Hepatocyte (in vitro differentiated cells): ENCODE data around the gene LDLRAD4. TPM values are rescaled to one million over a fixed set of nuclear protein-coding genes. Genes with fewer than 3 reads are reported as not detected.

Experiments
- DNase-seq: peaks from one replicate; pipeline ENCODE4 v3.0.0-alpha.2; 2016; ENCODE audit warnings: low spot score
- H2AFZ ChIP-seq: fragments of 200-600 bp; sonication (generic); 2 replicates; pipeline ENCODE4 v1.6.0; 2016; ENCODE audit warnings: antibody characterized with exemption, mild to moderate bottlenecking
- H3K27ac ChIP-seq: fragments of 200-600 bp; sonication (generic); 2 replicates; pipeline ENCODE4 v1.5.1; 2016; ENCODE audit warnings: mild to moderate bottlenecking
- H3K27me3 ChIP-seq: fragments of 200-600 bp; sonication (generic); 2 replicates; pipeline ENCODE4 v1.6.1; 2016
- H3K36me3 ChIP-seq: fragments of 200-600 bp; sonication (generic); replicated peaks from 2 replicates; pipeline ENCODE4 v1.5.1; 2016; ENCODE audit warnings: low read depth; ENCODE audit not compliant: insufficient read depth
- H3K4me1 ChIP-seq: fragments of 200-600 bp; sonication (generic); 2 replicates; pipeline ENCODE4 v1.5.1; 2016; ENCODE audit warnings: mild to moderate bottlenecking, moderate library complexity; ENCODE audit not compliant: insufficient read depth
- H3K4me2 ChIP-seq: fragments of 200-600 bp; sonication (generic); 2 replicates; pipeline ENCODE4 v1.6.0; 2016
- H3K4me3 ChIP-seq: fragments of 200-600 bp; sonication (generic); 2 replicates; pipeline ENCODE4 v1.5.1; 2016; ENCODE audit warnings: mild to moderate bottlenecking
- H3K79me2 ChIP-seq: fragments of 200-600 bp; sonication (generic); 2 replicates; pipeline ENCODE4 v1.6.0; 2017; ENCODE audit warnings: mild to moderate bottlenecking
- H3K9me2 ChIP-seq: fragments of 200-600 bp; sonication (generic); replicated peaks from 2 replicates; pipeline ENCODE4 v1.6.0; 2017; ENCODE audit warnings: mild to moderate bottlenecking; ENCODE audit not compliant: insufficient read depth
- H3K9me3 ChIP-seq: fragments of 200-600 bp; sonication (generic); 2 replicates; pipeline ENCODE4 v1.5.1; 2016; ENCODE audit warnings: low read depth, mild to moderate bottlenecking
- H4K20me1 ChIP-seq: fragments of 200-600 bp; sonication (generic); 2 replicates; pipeline ENCODE4 v1.6.0; 2016; ENCODE audit warnings: mild to moderate bottlenecking; ENCODE audit not compliant: insufficient read depth, poor library complexity, severe bottlenecking
- EZH2 ChIP-seq: fragments of 200-600 bp; sonication (generic); IDR thresholded peaks from 2 replicates; pipeline ENCODE4 v1.6.1; 2016; ENCODE audit warnings: antibody characterized with exemption, mild to moderate bottlenecking, borderline replicate concordance
- EZH2phosphoT487 ChIP-seq: fragments of 200-600 bp; sonication (generic); IDR thresholded peaks from one replicate; pipeline ENCODE4 v1.6.1; 2018; ENCODE audit warnings: antibody characterized with exemption, mild to moderate bottlenecking, low read depth, moderate library complexity; ENCODE audit not compliant: unreplicated experiment, severe bottlenecking
- WGBS: methylation state at CpG from one replicate; pipeline ENCODE4 v1.1.6; 2016; ENCODE audit warnings: low lambda C conversion rate; ENCODE audit errors: missing lambda C conversion rate; 5-methylcytosine and 5-hydroxymethylcytosine counted together
- polyA plus RNA-seq: library from polyadenylated mRNA; unstranded; fragments of >200 nt; fragmentation: Nextera tagmentation; extraction: Ambion mirVana; gene quantifications from 2 replicates; pipeline ENCODE4 v1.2.1, GENCODE V29; 2016
- total RNA-seq: library from RNA; depleted of rRNA; stranded (reverse); fragments of >200 nt; gene quantifications from 2 replicates; pipeline ENCODE4 v1.2.3, GENCODE V29; 2014
- TF ChIP-seq, protein P1 (sequence below): fragments of 200-600 bp; sonication (generic); IDR thresholded peaks from 2 replicates; pipeline ENCODE4 v1.5.1; 2016; ENCODE audit warnings: antibody characterized with exemption, mild to moderate bottlenecking; ENCODE audit not compliant: poor library complexity

Gene LDLRAD4
- total and polyA plus RNA-seq, 2 experiments from 2014 or later, result 15.1 to 29.0 TPM

DNA sequence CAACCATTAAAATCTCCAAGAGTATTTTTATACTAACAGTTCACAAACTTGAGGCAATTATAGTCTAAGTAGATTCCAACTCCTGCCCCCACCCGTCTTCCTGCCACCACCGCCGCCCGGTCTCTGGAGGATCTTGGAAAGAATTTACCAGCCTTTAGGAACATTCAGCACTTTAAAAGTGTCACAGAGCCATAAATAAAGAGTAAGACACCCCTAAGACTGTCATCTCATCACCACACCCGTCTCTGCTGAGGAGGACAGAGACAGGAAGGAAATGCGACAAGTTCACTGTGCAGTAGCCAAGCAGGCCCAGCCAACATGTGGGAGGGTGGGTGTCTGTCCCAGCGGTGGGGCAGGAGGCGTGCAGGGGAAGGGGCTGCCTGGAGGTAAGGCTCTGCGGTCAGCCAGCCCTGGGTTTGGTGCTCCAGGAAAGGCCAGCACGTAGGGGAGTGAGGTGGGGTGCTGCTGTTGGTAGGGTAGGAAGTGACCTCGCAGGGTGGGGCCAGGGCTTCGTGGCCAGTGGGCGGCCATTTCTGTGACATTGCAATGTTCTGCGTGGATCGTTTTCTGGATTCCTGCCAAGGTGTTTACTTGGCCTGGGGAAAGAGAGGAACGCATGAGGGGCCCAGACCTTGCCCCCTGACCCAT is 396.2 kb downstream of the LDLRAD4 start:
- Histone ChIP-seq H2AFZ (no peak overlapping the region), H4K20me1 (no peaks in the 10 kb centered on the region), H3K27ac (no peak overlapping the region), H3K9me2 (no peaks in the 10 kb centered on the region), H3K9me3 (no peaks in the 10 kb centered on the region), H3K4me1 (peaks cover 18% of the 10 kb centered on the region), H3K4me3 (no peak overlapping the region), H3K79me2 (no peaks in the 10 kb centered on the region), H3K27me3 (peaks cover 25% of the 10 kb centered on the region), H3K4me2 (no peak overlapping the region), H3K36me3 (no peaks in the 10 kb centered on the region)
- no peak for TF ChIP-seq EZH2
- TF ChIP-seq EZH2phosphoT487, result no peak
- TF ChIP-seq, protein P1, sequence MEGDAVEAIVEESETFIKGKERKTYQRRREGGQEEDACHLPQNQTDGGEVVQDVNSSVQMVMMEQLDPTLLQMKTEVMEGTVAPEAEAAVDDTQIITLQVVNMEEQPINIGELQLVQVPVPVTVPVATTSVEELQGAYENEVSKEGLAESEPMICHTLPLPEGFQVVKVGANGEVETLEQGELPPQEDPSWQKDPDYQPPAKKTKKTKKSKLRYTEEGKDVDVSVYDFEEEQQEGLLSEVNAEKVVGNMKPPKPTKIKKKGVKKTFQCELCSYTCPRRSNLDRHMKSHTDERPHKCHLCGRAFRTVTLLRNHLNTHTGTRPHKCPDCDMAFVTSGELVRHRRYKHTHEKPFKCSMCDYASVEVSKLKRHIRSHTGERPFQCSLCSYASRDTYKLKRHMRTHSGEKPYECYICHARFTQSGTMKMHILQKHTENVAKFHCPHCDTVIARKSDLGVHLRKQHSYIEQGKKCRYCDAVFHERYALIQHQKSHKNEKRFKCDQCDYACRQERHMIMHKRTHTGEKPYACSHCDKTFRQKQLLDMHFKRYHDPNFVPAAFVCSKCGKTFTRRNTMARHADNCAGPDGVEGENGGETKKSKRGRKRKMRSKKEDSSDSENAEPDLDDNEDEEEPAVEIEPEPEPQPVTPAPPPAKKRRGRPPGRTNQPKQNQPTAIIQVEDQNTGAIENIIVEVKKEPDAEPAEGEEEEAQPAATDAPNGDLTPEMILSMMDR, result no peak
- 82% methylated on average over 15 of the region's 16 CpGs for WGBS
- DNase-seq, result no peak

DNA sequence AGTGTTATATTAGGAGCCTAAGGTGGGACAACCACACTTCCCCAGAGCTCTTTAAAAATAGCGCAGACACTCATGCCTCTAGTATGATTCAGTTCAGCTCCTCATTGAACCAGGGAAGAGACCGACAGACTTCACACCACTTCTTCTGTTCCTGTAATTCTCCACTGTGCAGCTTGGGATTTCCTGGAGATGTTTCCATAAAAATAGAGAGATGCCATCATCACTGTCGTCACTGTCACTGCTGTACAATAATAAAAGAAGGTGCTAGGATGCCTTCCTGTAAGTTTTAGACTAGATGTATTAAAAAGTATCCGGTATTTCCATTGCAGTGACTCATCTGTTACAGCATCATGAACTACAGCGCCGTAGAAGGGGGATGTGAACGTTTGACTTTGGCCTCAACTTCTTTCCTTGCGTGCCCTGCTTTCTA is 396.9 kb downstream of the LDLRAD4 start:
- no peak overlapping the region for H3K27ac ChIP-seq
- H3K9me3 ChIP-seq, result no peaks in the 10 kb centered on the region
- no peak for DNase-seq
- H3K4me1 ChIP-seq, result peaks cover 17% of the 10 kb centered on the region
- H3K4me2 ChIP-seq, result no peak overlapping the region
- TF ChIP-seq EZH2phosphoT487, result no peak
- no peak for TF ChIP-seq EZH2
- TF ChIP-seq, protein P1, result no peak
- H3K36me3 ChIP-seq, result no peaks in the 10 kb centered on the region
- 93% methylated on average over 8 of the region's 8 CpGs for WGBS
- H2AFZ ChIP-seq, result no peak overlapping the region
- H3K27me3 ChIP-seq, result peaks cover 25% of the 10 kb centered on the region
- no peaks in the 10 kb centered on the region for H3K9me2 ChIP-seq
- H3K79me2 ChIP-seq, result no peaks in the 10 kb centered on the region
- no peak overlapping the region for H3K4me3 ChIP-seq
- H4K20me1 ChIP-seq, result no peaks in the 10 kb centered on the region

DNA sequence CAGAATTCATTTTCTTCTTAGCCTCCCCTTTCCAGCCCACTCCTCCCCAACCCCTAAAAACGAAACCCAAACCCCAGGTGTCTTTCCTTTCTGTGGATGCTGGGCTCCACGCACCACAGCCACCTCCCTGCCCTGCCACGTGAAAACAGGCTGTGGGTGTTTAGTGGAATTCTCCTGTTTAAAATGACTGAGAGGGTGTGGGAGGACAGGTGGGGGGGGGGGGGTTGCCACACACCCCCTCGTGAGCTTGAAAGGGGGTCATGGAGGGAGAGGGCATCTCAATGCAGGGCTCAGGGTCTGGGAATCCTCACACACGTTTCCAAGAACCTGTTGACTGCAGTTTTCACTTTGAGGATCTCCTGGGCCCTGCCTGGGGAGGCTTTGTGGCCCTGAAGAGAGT is 397.5 kb downstream of the LDLRAD4 start:
- H3K4me1 ChIP-seq, result peaks cover 11% of the 10 kb centered on the region
- no peak overlapping the region for H3K4me3 ChIP-seq
- H3K79me2 ChIP-seq, result no peaks in the 10 kb centered on the region
- DNase-seq, result no peak
- peaks cover 24% of the 10 kb centered on the region for H3K27me3 ChIP-seq
- H2AFZ ChIP-seq, result no peak overlapping the region
- H3K9me2 ChIP-seq, result no peaks in the 10 kb centered on the region
- H3K27ac ChIP-seq, result no peak overlapping the region
- H4K20me1 ChIP-seq, result no peaks in the 10 kb centered on the region
- no peaks in the 10 kb centered on the region for H3K9me3 ChIP-seq
- WGBS, result 84% methylated on average over 5 of the region's 5 CpGs
- no peak for TF ChIP-seq EZH2
- TF ChIP-seq EZH2phosphoT487, result no peak
- TF ChIP-seq, protein P1, result no peak
- H3K4me2 ChIP-seq, result no peak overlapping the region
- no peaks in the 10 kb centered on the region for H3K36me3 ChIP-seq
